OCI-LY1 (cell line): ENCODE results near the gene ZNF662.

ENCODE experiments used
- H2AFZ ChIP-seq: fragments of 200-600 bp; sonication (generic), shearing (Covaris generic); 2 replicates; pipeline ENCODE4 v1.6.0; 2014; ENCODE audit warnings: antibody characterized with exemption, mild to moderate bottlenecking, low read length
- H3F3A ChIP-seq: fragments of 200-600 bp; sonication (generic), shearing (Covaris generic); 2 replicates; pipeline ENCODE4 v1.6.0; 2014; ENCODE audit warnings: mild to moderate bottlenecking, antibody characterized with exemption, low read length, moderate library complexity; ENCODE audit not compliant: insufficient read depth
- H3K27ac ChIP-seq: fragments of 200-600 bp; sonication (generic); 2 replicates; pipeline ENCODE4 v1.5.1; 2014; ENCODE audit warnings: low read length, mixed run types, mild to moderate bottlenecking, low read depth; ENCODE audit not compliant: poor library complexity, severe bottlenecking
- H3K27me3 ChIP-seq: fragments of 200-600 bp; sonication (generic); 2 replicates; pipeline ENCODE4 v1.6.0; 2014; ENCODE audit warnings: antibody characterized with exemption, mild to moderate bottlenecking, low read length, moderate library complexity; ENCODE audit not compliant: insufficient read depth
- H3K36me3 ChIP-seq: fragments of 200-600 bp; sonication (generic); 2 replicates; pipeline ENCODE4 v1.6.1; 2014; ENCODE audit warnings: mild to moderate bottlenecking, antibody characterized with exemption, low read length, moderate library complexity, mixed read lengths; ENCODE audit not compliant: insufficient read depth
- H3K4me1 ChIP-seq: fragments of 200-600 bp; sonication (generic); 2 replicates; pipeline ENCODE4 v1.5.1; 2014; ENCODE audit warnings: mild to moderate bottlenecking, low read length, moderate library complexity; ENCODE audit not compliant: insufficient read depth, severe bottlenecking
- H3K4me2 ChIP-seq: fragments of 200-600 bp; sonication (generic), shearing (Covaris generic); 2 replicates; pipeline ENCODE4 v1.6.1; 2014; ENCODE audit warnings: low read length
- H3K4me3 ChIP-seq: fragments of 200-600 bp; sonication (generic); 2 replicates; pipeline ENCODE4 v1.5.1; 2014; ENCODE audit warnings: low read length, low read depth, mild to moderate bottlenecking, mixed read lengths; ENCODE audit not compliant: poor library complexity, severe bottlenecking
- H3K79me2 ChIP-seq: fragments of 200-600 bp; shearing (Covaris generic); 2 replicates; pipeline ENCODE4 v1.6.1; 2016; ENCODE audit warnings: mixed run types, low read length, mixed read lengths; ENCODE audit not compliant: insufficient read depth
- H3K9ac ChIP-seq: fragments of 200-600 bp; sonication (generic), shearing (Covaris generic); 2 replicates; pipeline ENCODE4 v1.6.1; 2014; ENCODE audit warnings: mild to moderate bottlenecking, low read length, mixed read lengths
- H3K9me2 ChIP-seq: fragments of 200-600 bp; sonication (generic), shearing (Covaris generic); 2 replicates; pipeline ENCODE4 v1.6.1; 2014; ENCODE audit warnings: low read depth, mild to moderate bottlenecking, low read length, mixed read lengths
- H3K9me3 ChIP-seq: fragments of 200-600 bp; shearing (Covaris generic); 2 replicates; pipeline ENCODE4 v1.6.1; 2014; ENCODE audit warnings: low read length, mixed read lengths
- H4K20me1 ChIP-seq: fragments of 200-600 bp; sonication (generic), shearing (Covaris generic); 2 replicates; pipeline ENCODE4 v1.6.0; 2016; ENCODE audit warnings: mild to moderate bottlenecking, low read length; ENCODE audit not compliant: insufficient read depth
- CTCF ChIP-seq: fragments of 200-600 bp; sonication (generic), shearing (Covaris generic); IDR thresholded peaks from 2 replicates; pipeline ENCODE4 v1.5.1; 2017; ENCODE audit warnings: mild to moderate bottlenecking, antibody characterized with exemption, low read length, moderate library complexity, mixed read lengths
- EZH2 ChIP-seq: fragments of 200-600 bp; sonication (generic), shearing (Covaris generic); IDR thresholded peaks from 2 replicates; pipeline ENCODE4 v1.8.0; 2017; ENCODE audit warnings: borderline replicate concordance, mixed run types, mild to moderate bottlenecking, antibody characterized with exemption, low read length, moderate library complexity, mixed read lengths

Gene ZNF662

DNA sequence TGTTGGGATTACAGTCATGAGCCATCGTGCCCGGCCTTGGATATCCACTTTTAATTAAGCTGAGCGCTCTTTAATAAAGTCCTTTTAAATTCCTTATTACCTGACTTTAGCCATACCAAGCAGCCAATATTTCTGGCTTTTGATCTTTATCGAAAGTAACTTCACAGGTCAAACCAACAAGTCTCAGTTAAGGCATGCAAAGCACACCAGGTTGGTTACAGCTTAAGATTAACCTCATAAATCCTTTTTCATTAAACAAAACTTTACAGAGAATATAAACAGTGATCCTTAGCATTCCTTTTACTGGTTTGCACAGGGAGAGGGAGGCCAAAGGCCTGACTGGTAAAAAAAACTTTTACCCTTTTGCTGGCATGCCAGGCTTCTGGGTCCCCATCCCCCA is 17.7 kb downstream of the ZNF662 start:
- H3K4me2 ChIP-seq = no peak overlapping the region
- H3K27me3 ChIP-seq = no peaks in the 10 kb centered on the region
- H3K4me1 ChIP-seq = no peaks in the 10 kb centered on the region
- no peaks in the 10 kb centered on the region for H3F3A ChIP-seq
- no peaks in the 10 kb centered on the region for H3K9me3 ChIP-seq
- no peak for TF ChIP-seq CTCF
- TF ChIP-seq EZH2 = no peak
- H3K9me2 ChIP-seq = no peaks in the 10 kb centered on the region
- H3K4me3 ChIP-seq = no peak overlapping the region
- H3K79me2 ChIP-seq = no peaks in the 10 kb centered on the region
- no peak overlapping the region for H2AFZ ChIP-seq
- H3K27ac ChIP-seq = no peak overlapping the region
- H3K36me3 ChIP-seq = no peaks in the 10 kb centered on the region
- H3K9ac ChIP-seq = no peak overlapping the region
- no peaks in the 10 kb centered on the region for H4K20me1 ChIP-seq

DNA sequence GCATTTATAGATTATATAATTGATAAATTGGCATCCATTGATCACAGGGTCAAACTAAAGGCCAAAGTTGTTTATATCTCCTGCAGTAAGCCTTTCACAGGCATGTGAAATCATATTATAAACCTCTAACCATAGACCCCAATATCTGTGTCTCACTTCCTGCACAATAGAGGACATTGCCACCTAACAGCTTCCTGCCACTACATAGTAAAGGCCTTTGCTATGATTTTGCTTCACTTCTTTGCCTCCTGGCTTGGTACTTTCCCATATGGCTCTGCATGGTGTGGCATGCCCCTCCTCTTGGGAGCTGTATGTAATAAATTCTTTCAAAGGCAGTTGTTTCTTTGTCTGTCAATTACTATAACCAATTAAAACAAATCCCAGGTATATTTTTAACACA is 20.4 kb downstream of the ZNF662 start:
- Histone ChIP-seq H3K79me2 (no peaks in the 10 kb centered on the region), H3F3A (no peaks in the 10 kb centered on the region), H3K9me3 (no peaks in the 10 kb centered on the region), H3K27me3 (no peaks in the 10 kb centered on the region), H3K4me1 (no peaks in the 10 kb centered on the region), H3K27ac (no peak overlapping the region), H3K36me3 (no peaks in the 10 kb centered on the region), H3K4me3 (no peak overlapping the region), H3K4me2 (no peak overlapping the region), H3K9me2 (no peaks in the 10 kb centered on the region), H3K9ac (no peak overlapping the region), H4K20me1 (no peaks in the 10 kb centered on the region), H2AFZ (no peak overlapping the region)
- no peak for TF ChIP-seq CTCF
- no peak for TF ChIP-seq EZH2

DNA sequence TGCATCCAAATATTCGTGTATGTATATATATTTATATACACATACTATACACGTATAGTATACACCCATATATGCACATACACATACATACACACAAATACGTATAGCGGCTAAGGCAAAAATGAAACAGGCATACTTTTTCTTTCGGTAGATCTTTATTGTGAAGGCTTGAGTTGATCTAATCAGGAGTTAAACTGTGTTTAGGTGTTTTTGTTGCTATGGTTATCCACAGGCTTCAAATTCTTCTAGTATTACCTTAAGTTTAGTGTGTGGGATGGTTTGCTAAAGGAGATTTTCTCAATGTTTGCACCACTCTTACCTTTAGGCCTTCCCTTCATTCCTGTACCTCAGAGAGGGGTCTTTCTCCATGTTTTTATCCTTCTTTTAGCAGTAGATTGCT is 28.2 kb downstream of the ZNF662 start:
- Histone ChIP-seq H3K4me3 (no peak overlapping the region), H3F3A (no peaks in the 10 kb centered on the region), H3K4me2 (no peak overlapping the region), H3K9ac (no peak overlapping the region), H3K9me3 (no peaks in the 10 kb centered on the region), H3K27me3 (no peaks in the 10 kb centered on the region), H3K36me3 (no peaks in the 10 kb centered on the region), H3K9me2 (no peaks in the 10 kb centered on the region), H3K4me1 (no peaks in the 10 kb centered on the region), H4K20me1 (no peaks in the 10 kb centered on the region), H3K27ac (no peak overlapping the region), H3K79me2 (no peaks in the 10 kb centered on the region), H2AFZ (no peak overlapping the region)
- no peak for TF ChIP-seq CTCF
- TF ChIP-seq EZH2 = no peak
